ENCODE data around the gene PRKCH.

The PRKCH gene

GRCh38 chr14:61505815-61506809, 184.7 kb downstream of the PRKCH start:
- no peak for DNase-seq (ENCODE audit: low read depth in 1 of 2, low spot score in 1 of 2)
- no peak for TF ChIP-seq REST (IDR thresholded peaks at IDR 0.05; ENCODE audit: insufficient replicate concordance, low read depth)
- TF ChIP-seq POLR2AphosphoS5 (IDR thresholded peaks at IDR 0.05; ENCODE audit: low read depth) = no peak
- no peak overlapping the region for H3K27ac ChIP-seq (replicated peaks)
- H3K4me3 ChIP-seq (replicated peaks; ENCODE audit: insufficient read depth, low read length) = no peak overlapping the region
- H3K27me3 ChIP-seq (ENCODE audit: insufficient read depth, poor library complexity, severe bottlenecking) = no peaks in the 10 kb centered on the region

GRCh38 chr14:61508526-61508925, 187.1 kb downstream of the PRKCH start:
- H3K4me3 ChIP-seq (replicated peaks; ENCODE audit: insufficient read depth, low read length) = no peak overlapping the region
- no peak for DNase-seq (ENCODE audit: low read depth in 1 of 2, low spot score in 1 of 2)
- no peak for TF ChIP-seq CTCF (IDR thresholded peaks at IDR 0.05; ENCODE audit: insufficient read depth, low read length)
- no peak for TF ChIP-seq POLR2AphosphoS5 (IDR thresholded peaks at IDR 0.05; ENCODE audit: low read depth)
- TF ChIP-seq GABPA (IDR thresholded peaks at IDR 0.05; ENCODE audit: low read depth) = no peak
- TF ChIP-seq REST (IDR thresholded peaks at IDR 0.05; ENCODE audit: insufficient replicate concordance, low read depth) = no peak
- no peak for TF ChIP-seq SPI1 (IDR thresholded peaks at IDR 0.05; ENCODE audit: borderline replicate concordance, low read depth)
- no peaks in the 10 kb centered on the region for H3K27me3 ChIP-seq (ENCODE audit: insufficient read depth, poor library complexity, severe bottlenecking)
- no peak overlapping the region for H3K27ac ChIP-seq (replicated peaks)

GRCh38 chr14:61510736-61511557, 189.6 kb downstream of the PRKCH start:
- no peak for TF ChIP-seq CTCF (IDR thresholded peaks at IDR 0.05; ENCODE audit: insufficient read depth, low read length)
- no peak for TF ChIP-seq SPI1 (IDR thresholded peaks at IDR 0.05; ENCODE audit: borderline replicate concordance, low read depth)
- TF ChIP-seq REST (IDR thresholded peaks at IDR 0.05; ENCODE audit: insufficient replicate concordance, low read depth) = no peak
- no peak for TF ChIP-seq GABPA (IDR thresholded peaks at IDR 0.05; ENCODE audit: low read depth)
- TF ChIP-seq POLR2AphosphoS5 (IDR thresholded peaks at IDR 0.05; ENCODE audit: low read depth) = no peak
- Histone ChIP-seq H3K27ac (replicated peaks) (no peak overlapping the region), H3K27me3 (ENCODE audit: insufficient read depth, poor library complexity, severe bottlenecking) (no peaks in the 10 kb centered on the region), H3K4me3 (replicated peaks; ENCODE audit: insufficient read depth, low read length) (no peak overlapping the region)
- DNase-seq (ENCODE audit: low read depth in 1 of 2, low spot score in 1 of 2) = no peak
